HEK293 (cell line): Measurements from ENCODE around the gene WDFY2.

Experiments
- CTCF ChIA-PET: fragments of 350-600 bp; formaldehyde crosslinking; extraction: SDS; loops from one replicate; lab custom pipeline; 2021; ENCODE audit warnings: antibody characterized with exemption; lab: Yijun Ruan, JAX
- POLR2A ChIA-PET: fragments of 300-600 bp; formaldehyde crosslinking; extraction: SDS; loops from one replicate; lab custom pipeline; 2020; ENCODE audit warnings: antibody characterized with exemption, inconsistent platforms; lab: Yijun Ruan, JAX
- H3K27ac ChIP-seq: fragments of 200-500 bp; sonication (Bioruptor generic); 2 replicates; pipeline ENCODE4 v1.5.1; 2014; ENCODE audit warnings: low read depth, low read length, control low read depth, inconsistent platforms; ENCODE audit errors: extremely low read depth
- H3K36me3 ChIP-seq, 2 experiments: fragments of 200-500 bp in 1 of 2; sonication (Bioruptor generic) in 1 of 2; 1 replicate in 1 of 2; 2 replicates in 1 of 2; pipeline ENCODE4 v1.5.1; 2014 to 2017; ENCODE audit warnings: inconsistent platforms in 2 of 2, low read length in 2 of 2; ENCODE audit not compliant: control insufficient read depth in 2 of 2, insufficient read depth in 1 of 2
- H3K4me1 ChIP-seq: fragments of 200-500 bp; sonication (Bioruptor generic); 2 replicates; pipeline ENCODE4 v1.5.1; 2014; ENCODE audit warnings: mild to moderate bottlenecking, low read length, inconsistent platforms; ENCODE audit not compliant: control insufficient read depth, insufficient read depth
- H3K4me3 ChIP-seq: 2 replicates; pipeline ENCODE4 v1.5.1; 2011; ENCODE audit warnings: low read depth, mild to moderate bottlenecking, control low read depth, low read length, moderate library complexity
- H3K9me3 ChIP-seq: fragments of 200-500 bp; sonication (Bioruptor generic); 2 replicates; pipeline ENCODE4 v1.5.1; 2014; ENCODE audit warnings: low read depth, low read length, inconsistent platforms; ENCODE audit not compliant: control insufficient read depth, insufficient read depth
- MEIS1 ChIP-seq: sonication (generic); formaldehyde crosslinking; IDR thresholded peaks from 2 replicates; pipeline ENCODE4 v1.8.1; 2022; ENCODE audit warnings: missing genetic modification reagents, mild to moderate bottlenecking, borderline replicate concordance
- PRDM1 ChIP-seq: fragments of 450-650 bp; formaldehyde crosslinking; IDR thresholded peaks from 2 replicates; pipeline ENCODE4; 2016; ENCODE audit warnings: missing biosample characterization, missing genetic modification characterization
- REPIN1 ChIP-seq: fragments of 450-650 bp; formaldehyde crosslinking; IDR thresholded peaks from 2 replicates; pipeline ENCODE4 v1.5.1; 2017; ENCODE audit warnings: missing biosample characterization, missing genetic modification characterization, low read depth
- SCRT1 ChIP-seq: fragments of 450-650 bp; formaldehyde crosslinking; IDR thresholded peaks from 2 replicates; pipeline ENCODE4 v1.5.1; 2016; ENCODE audit warnings: missing biosample characterization, missing genetic modification characterization, borderline replicate concordance
- ZBTB1 ChIP-seq: fragments of 450-650 bp; formaldehyde crosslinking; IDR thresholded peaks from 2 replicates; pipeline ENCODE4 v1.5.1; 2016; ENCODE audit warnings: missing biosample characterization, missing genetic modification characterization
- ZBTB10 ChIP-seq: fragments of 450-650 bp; formaldehyde crosslinking; IDR thresholded peaks from 2 replicates; pipeline ENCODE4 v1.5.1; 2016; ENCODE audit warnings: missing biosample characterization, missing genetic modification characterization
- ZBTB21 ChIP-seq: fragments of 450-650 bp; formaldehyde crosslinking; IDR thresholded peaks from 2 replicates; pipeline ENCODE4 v1.5.1; 2017; ENCODE audit warnings: missing biosample characterization, missing genetic modification characterization
- ZNF121 ChIP-seq: fragments of 450-650 bp; formaldehyde crosslinking; IDR thresholded peaks from 2 replicates; pipeline ENCODE4 v1.5.1; 2016; ENCODE audit warnings: missing biosample characterization, missing genetic modification characterization
- ZNF132 ChIP-seq: fragments of 450-650 bp; formaldehyde crosslinking; IDR thresholded peaks from 2 replicates; pipeline ENCODE4 v1.5.1; 2017; ENCODE audit warnings: missing biosample characterization, missing genetic modification characterization, borderline replicate concordance
- ZNF146 ChIP-seq: fragments of 450-650 bp; formaldehyde crosslinking; IDR thresholded peaks from 2 replicates; pipeline ENCODE4 v1.5.1; 2016; ENCODE audit warnings: missing biosample characterization, missing genetic modification characterization
- ZNF214 ChIP-seq: fragments of 450-650 bp; formaldehyde crosslinking; IDR thresholded peaks from 2 replicates; pipeline ENCODE4 v1.5.1; 2017; ENCODE audit warnings: missing biosample characterization, mild to moderate bottlenecking, missing genetic modification characterization, borderline replicate concordance
- ZNF248 ChIP-seq: fragments of 450-650 bp; formaldehyde crosslinking; IDR thresholded peaks from 2 replicates; pipeline ENCODE4 v1.5.1; 2017; ENCODE audit warnings: missing biosample characterization, missing genetic modification characterization
- ZNF324 ChIP-seq: fragments of 450-650 bp; formaldehyde crosslinking; IDR thresholded peaks from 2 replicates; pipeline ENCODE4 v1.5.1; 2016; ENCODE audit warnings: missing biosample characterization, missing genetic modification characterization
- ZNF473 ChIP-seq: fragments of 450-650 bp; formaldehyde crosslinking; IDR thresholded peaks from 2 replicates; pipeline ENCODE4 v1.5.1; 2017; ENCODE audit warnings: missing biosample characterization, missing genetic modification characterization
- ZNF514 ChIP-seq: fragments of 450-650 bp; formaldehyde crosslinking; IDR thresholded peaks from 2 replicates; pipeline ENCODE4 v1.5.1; 2016; ENCODE audit warnings: missing biosample characterization, missing genetic modification characterization
- ZNF530 ChIP-seq: fragments of 450-650 bp; formaldehyde crosslinking; IDR thresholded peaks from 2 replicates; pipeline ENCODE4 v1.5.1; 2016; ENCODE audit warnings: low read depth, missing biosample characterization, missing genetic modification characterization
- ZNF555 ChIP-seq: fragments of 450-650 bp; formaldehyde crosslinking; conservative IDR thresholded peaks from 2 replicates; pipeline ENCODE4 v1.5.1; 2017; ENCODE audit warnings: missing biosample characterization, mild to moderate bottlenecking, missing genetic modification characterization, inconsistent platforms
- ZNF558 ChIP-seq: fragments of 450-650 bp; formaldehyde crosslinking; IDR thresholded peaks from 2 replicates; pipeline ENCODE4 v1.5.1; 2016; ENCODE audit warnings: missing biosample characterization, missing genetic modification characterization
- ZNF629 ChIP-seq: fragments of 450-650 bp; formaldehyde crosslinking; IDR thresholded peaks from 2 replicates; pipeline ENCODE4 v1.5.1; 2017; ENCODE audit warnings: missing biosample characterization, missing genetic modification characterization
- ZNF660 ChIP-seq: fragments of 450-650 bp; IDR thresholded peaks from 2 replicates; pipeline ENCODE4 v1.5.1; 2018; ENCODE audit warnings: missing biosample characterization, mild to moderate bottlenecking, missing genetic modification characterization
- ZNF664 ChIP-seq: fragments of 450-650 bp; formaldehyde crosslinking; IDR thresholded peaks from 2 replicates; pipeline ENCODE4 v1.5.1; 2016; ENCODE audit warnings: missing biosample characterization, missing genetic modification characterization
- TF ChIP-seq, protein P1 (sequence below): fragments of 450-650 bp; formaldehyde crosslinking; IDR thresholded peaks from 2 replicates; pipeline ENCODE4 v1.5.1; 2016; ENCODE audit warnings: missing biosample characterization, missing genetic modification characterization

Gene WDFY2

DNA sequence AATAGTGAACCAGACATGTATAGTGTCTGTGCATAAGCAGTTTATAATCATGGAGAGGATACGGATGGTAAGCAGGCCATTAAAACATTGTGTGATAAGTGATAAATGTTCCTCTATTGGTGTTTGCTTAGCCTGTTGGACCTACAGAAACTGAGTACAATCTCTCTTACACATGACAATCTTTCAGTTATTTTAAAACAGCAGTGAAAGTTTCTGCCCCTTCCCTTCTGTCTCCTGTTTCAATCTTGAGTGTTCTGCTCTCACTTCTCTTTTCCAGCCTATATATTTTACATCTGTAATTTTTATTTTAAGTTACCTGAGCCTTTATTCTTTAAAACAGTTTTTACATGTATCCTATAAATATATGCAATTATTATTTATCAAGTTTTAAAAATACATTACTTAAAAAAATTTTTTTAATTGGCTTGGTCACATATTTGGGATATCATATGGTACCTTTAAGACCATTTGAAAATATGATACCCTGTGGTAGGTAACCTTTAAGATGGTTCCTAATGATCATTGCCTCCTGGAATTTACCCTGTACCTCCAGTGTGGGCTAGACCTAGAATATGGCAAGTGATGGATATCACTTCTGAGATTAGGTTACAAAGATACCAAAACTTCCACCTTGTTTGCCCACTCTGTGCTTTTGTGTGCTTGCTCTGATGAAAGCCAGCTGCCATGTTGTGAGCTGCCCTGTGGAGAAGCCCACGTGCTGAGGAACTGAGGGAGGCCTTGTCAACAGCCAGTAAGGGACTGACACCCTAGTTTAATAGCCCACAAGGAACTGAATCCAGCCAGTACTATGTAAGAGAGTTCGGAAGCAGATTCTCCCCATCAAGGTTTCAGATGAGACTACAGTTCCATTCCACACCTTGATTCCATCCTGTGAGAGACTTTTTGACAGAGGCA, 120.4 kb downstream of the WDFY2 start (continued):
- TF ChIP-seq REPIN1 (tag by site-specific recombination): no peak

GRCh38 chr13:51707461-51707860, 123.2 kb downstream of the WDFY2 start:
- TF ChIP-seq ZNF530 (tag by site-specific recombination) (no peak), ZNF660 (no peak), ZBTB21 (no peak), ZNF121 (no peak)
- TF ChIP-seq, all 188 proteins: peak for 0
- H3K36me3 ChIP-seq: no peaks in the 10 kb centered on the region
- H3K4me1 ChIP-seq: no peaks in the 10 kb centered on the region
- no peak overlapping the region for H3K4me3 ChIP-seq
- POLR2A ChIA-PET: no interaction called here
- no peaks in the 10 kb centered on the region for H3K9me3 ChIP-seq
- CTCF ChIA-PET: no interaction called here
- no peak overlapping the region for H3K27ac ChIP-seq

- no peaks in the 10 kb centered on the region for H3K9me3 ChIP-seq
- H3K4me1 ChIP-seq: no peaks in the 10 kb centered on the region
- TF ChIP-seq PRDM1 (tag by site-specific recombination): peak; percentile 54; the same call in 1 of the 2 replicates
- no peak for TF ChIP-seq SCRT1 (tag by site-specific recombination)
- TF ChIP-seq ZBTB1 (tag by site-specific recombination): no peak
- TF ChIP-seq ZNF132 (tag by site-specific recombination): no peak
- TF ChIP-seq, all 188 proteins: peak for 1
- POLR2A ChIA-PET: interaction anchor here (1.1 kb wide), 1 partner anchor 261 kb away, joined by 5 read pairs; no protein-coding TSS in a partner anchor
- CTCF ChIA-PET: no interaction called here
- H3K27ac ChIP-seq: no peak overlapping the region
- no peaks in the 10 kb centered on the region for H3K36me3 ChIP-seq
- H3K4me3 ChIP-seq: no peak overlapping the region
These were observed 129.5 kb downstream of the WDFY2 start for GRCh38 chr13:51713807-51714206.

- Histone ChIP-seq H3K9me3 (no peaks in the 10 kb centered on the region), H3K27ac (no peak overlapping the region), H3K36me3 (no peaks in the 10 kb centered on the region), H3K4me3 (no peak overlapping the region)
- TF ChIP-seq MEIS1 (CRISPR knock-in tag) (no peak), ZBTB10 (tag by site-specific recombination) (no peak), ZNF473 (tag by site-specific recombination) (no peak)
- TF ChIP-seq, all 188 proteins: peak for 0
- POLR2A ChIA-PET: no interaction called here
- CTCF ChIA-PET: interaction anchor here (0.5 kb wide), 1 partner anchor 117 kb away, joined by 4 read pairs; no protein-coding TSS in a partner anchor
- no peaks in the 10 kb centered on the region for H3K4me1 ChIP-seq
These were observed 130.5 kb downstream of the WDFY2 start for GRCh38 chr13:51714663-51715168.

- Histone ChIP-seq H3K27ac (no peak overlapping the region), H3K4me3 (no peak overlapping the region), H3K36me3 (no peaks in the 10 kb centered on the region), H3K4me1 (no peaks in the 10 kb centered on the region), H3K9me3 (no peaks in the 10 kb centered on the region)
- CTCF ChIA-PET: no interaction called here
- POLR2A ChIA-PET: no interaction called here
- TF ChIP-seq ZNF555 (no peak), ZNF324 (no peak), ZNF248 (tag by site-specific recombination) (no peak), ZNF629 (tag by site-specific recombination) (no peak), ZNF214 (tag by site-specific recombination) (no peak), ZNF146 (tag by site-specific recombination) (no peak), ZNF664 (no peak), ZNF558 (tag by site-specific recombination) (no peak), ZNF514 (no peak)
- TF ChIP-seq, protein P1, sequence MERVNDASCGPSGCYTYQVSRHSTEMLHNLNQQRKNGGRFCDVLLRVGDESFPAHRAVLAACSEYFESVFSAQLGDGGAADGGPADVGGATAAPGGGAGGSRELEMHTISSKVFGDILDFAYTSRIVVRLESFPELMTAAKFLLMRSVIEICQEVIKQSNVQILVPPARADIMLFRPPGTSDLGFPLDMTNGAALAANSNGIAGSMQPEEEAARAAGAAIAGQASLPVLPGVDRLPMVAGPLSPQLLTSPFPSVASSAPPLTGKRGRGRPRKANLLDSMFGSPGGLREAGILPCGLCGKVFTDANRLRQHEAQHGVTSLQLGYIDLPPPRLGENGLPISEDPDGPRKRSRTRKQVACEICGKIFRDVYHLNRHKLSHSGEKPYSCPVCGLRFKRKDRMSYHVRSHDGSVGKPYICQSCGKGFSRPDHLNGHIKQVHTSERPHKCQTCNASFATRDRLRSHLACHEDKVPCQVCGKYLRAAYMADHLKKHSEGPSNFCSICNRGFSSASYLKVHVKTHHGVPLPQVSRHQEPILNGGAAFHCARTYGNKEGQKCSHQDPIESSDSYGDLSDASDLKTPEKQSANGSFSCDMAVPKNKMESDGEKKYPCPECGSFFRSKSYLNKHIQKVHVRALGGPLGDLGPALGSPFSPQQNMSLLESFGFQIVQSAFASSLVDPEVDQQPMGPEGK: no peak
These were observed 131.4 kb downstream of the WDFY2 start for GRCh38 chr13:51715613-51716012.
